ENCODE results near the gene NCK2.

Gene NCK2

DNA sequence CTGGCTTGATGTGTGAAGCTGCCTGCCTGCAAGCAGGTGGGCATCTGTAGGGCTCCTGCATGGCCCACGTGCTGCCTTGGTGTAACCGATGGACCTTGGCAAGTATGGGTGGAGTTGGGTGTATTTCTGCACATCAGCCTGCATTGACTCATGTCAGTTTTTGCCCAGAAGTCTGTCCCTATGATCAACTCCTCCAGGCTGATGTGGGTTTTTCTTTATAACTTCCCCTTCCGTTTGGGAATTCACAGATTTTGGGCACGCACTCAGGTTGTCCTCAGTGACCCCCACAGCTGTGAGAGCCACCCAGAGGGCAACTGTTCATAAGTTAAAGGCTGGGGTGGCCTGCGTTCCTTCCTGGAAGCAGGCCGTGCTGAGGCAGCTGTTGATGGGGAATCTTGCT is 123.3 kb downstream of the NCK2 start:
- Histone ChIP-seq H3K36me3 (replicated peaks) (no peaks in the 10 kb centered on the region), H3K4me3 (ENCODE audit: low read depth, low read length) (no peak overlapping the region), H3K27me3 (replicated peaks) (no peaks in the 10 kb centered on the region), H3K27ac (no peak overlapping the region)
- in situ Hi-C loops (cut with HindIII; ENCODE audit: low pct_ligation_motif_present, low sequenced_read_pairs), result no loop called here
- no peak for DNase-seq
- TF ChIP-seq, protein P1, sequence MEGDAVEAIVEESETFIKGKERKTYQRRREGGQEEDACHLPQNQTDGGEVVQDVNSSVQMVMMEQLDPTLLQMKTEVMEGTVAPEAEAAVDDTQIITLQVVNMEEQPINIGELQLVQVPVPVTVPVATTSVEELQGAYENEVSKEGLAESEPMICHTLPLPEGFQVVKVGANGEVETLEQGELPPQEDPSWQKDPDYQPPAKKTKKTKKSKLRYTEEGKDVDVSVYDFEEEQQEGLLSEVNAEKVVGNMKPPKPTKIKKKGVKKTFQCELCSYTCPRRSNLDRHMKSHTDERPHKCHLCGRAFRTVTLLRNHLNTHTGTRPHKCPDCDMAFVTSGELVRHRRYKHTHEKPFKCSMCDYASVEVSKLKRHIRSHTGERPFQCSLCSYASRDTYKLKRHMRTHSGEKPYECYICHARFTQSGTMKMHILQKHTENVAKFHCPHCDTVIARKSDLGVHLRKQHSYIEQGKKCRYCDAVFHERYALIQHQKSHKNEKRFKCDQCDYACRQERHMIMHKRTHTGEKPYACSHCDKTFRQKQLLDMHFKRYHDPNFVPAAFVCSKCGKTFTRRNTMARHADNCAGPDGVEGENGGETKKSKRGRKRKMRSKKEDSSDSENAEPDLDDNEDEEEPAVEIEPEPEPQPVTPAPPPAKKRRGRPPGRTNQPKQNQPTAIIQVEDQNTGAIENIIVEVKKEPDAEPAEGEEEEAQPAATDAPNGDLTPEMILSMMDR (IDR thresholded peaks at IDR 0.05; ENCODE audit: low read depth, low read length, missing control alignments), result no peak

DNA sequence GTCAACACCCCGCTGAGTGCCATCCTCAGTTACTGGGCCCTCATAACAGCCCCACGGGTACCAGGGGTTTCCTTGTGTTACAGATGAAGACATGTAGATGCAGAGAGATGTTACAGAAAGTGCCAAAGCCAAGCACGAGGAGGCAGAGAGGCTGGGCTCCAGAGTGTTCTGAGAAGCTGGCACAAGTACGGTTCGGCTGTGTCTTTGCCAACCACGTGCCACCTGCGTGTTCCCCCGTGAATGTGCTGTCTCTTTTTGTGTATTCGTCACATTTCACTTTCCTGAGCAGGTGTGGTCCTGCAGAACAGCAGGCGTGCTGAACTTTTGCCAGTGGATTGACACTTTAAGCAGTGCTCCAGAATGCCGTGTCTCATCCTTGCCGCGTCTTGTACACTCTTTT is 124.6 kb downstream of the NCK2 start:
- Histone ChIP-seq H3K4me3 (ENCODE audit: low read depth, low read length) (no peak overlapping the region), H3K27ac (no peak overlapping the region), H3K27me3 (replicated peaks) (no peaks in the 10 kb centered on the region), H3K36me3 (replicated peaks) (no peaks in the 10 kb centered on the region)
- TF ChIP-seq, protein P1 (IDR thresholded peaks at IDR 0.05; ENCODE audit: low read depth, low read length, missing control alignments), result no peak
- no peak for DNase-seq
- in situ Hi-C loops (cut with HindIII; ENCODE audit: low pct_ligation_motif_present, low sequenced_read_pairs), result no loop called here

DNA sequence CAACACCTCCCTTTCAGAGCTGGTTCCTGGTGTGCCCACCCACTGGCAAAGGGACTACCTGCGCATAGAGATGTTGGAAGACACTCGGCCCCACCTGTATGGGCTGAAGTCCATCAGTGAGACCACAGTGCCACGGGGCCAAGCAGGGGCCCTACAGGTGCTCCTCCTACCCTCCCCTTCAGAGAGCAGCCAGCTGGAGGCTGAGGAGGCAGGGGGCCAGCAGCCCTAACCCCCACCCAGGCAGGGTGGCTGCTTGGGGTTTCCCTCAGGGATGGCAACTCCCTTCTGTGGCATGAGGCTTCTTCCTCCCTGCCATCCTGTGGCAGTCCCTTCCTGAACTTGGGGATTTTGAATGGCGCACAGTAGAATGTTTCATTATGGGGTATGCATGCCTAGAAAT is 125.3 kb downstream of the NCK2 start:
- DNase-seq, result no peak
- no peak overlapping the region for H3K27ac ChIP-seq
- H3K36me3 ChIP-seq (replicated peaks), result no peaks in the 10 kb centered on the region
- no peak overlapping the region for H3K4me3 ChIP-seq (ENCODE audit: low read depth, low read length)
- in situ Hi-C loops (cut with HindIII; ENCODE audit: low pct_ligation_motif_present, low sequenced_read_pairs), result no loop called here
- no peaks in the 10 kb centered on the region for H3K27me3 ChIP-seq (replicated peaks)
- TF ChIP-seq, protein P1 (IDR thresholded peaks at IDR 0.05; ENCODE audit: low read depth, low read length, missing control alignments), result no peak

DNA sequence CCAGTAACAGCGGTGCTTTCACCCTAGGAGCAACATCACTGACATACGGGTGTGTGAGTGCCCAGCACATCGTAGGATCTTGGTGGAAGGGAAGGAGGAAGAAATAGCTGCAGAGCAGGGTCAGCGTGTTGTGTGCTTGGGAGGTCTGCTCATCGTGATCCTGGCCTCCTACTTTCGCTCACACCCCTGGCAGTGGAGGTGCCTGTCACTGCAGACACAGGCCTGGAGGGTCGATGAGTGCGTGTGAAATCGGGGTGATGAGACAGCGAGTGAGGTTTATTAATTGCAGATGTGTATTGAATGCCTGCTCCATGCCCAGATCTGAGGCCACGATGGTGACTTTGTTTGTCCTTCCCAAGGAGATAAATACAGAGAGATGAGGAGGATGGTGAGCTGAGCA is 126.1 kb downstream of the NCK2 start:
- DNase-seq, result no peak
- Histone ChIP-seq H3K27me3 (replicated peaks) (no peaks in the 10 kb centered on the region), H3K27ac (no peak overlapping the region), H3K4me3 (ENCODE audit: low read depth, low read length) (no peak overlapping the region), H3K36me3 (replicated peaks) (no peaks in the 10 kb centered on the region)
- in situ Hi-C loops (cut with HindIII; ENCODE audit: low pct_ligation_motif_present, low sequenced_read_pairs), result no loop called here
- TF ChIP-seq, protein P1 (IDR thresholded peaks at IDR 0.05; ENCODE audit: low read depth, low read length, missing control alignments), result no peak

DNA sequence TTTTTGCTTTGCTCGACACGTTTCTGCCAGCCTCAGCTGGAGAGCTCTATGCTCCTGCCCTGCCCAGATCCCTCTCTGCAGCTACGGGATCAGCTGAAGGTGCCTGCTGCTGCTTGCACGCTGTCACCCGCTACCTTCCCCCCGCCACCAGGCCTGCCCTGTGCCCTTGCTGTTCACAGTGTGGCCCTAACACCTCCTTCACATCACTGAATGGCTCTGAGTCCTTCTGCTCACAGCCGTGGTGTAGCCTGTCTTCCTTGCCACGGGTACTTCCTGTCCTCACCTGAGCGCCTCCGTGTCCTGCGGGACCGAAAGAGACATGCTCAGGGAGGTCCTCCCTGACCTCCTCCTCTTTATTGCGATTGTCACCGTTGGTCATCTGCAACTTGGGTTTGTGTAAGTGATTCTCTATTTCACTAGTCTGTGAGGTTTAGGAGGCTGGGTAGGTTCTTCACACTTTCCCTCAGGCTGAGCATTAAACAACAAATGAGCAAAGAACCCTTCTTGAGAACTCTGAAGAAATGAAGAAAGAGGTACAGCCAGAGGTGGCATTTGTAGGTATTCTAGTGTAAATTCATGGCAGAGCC is 127.5 kb downstream of the NCK2 start:
- in situ Hi-C loops (cut with HindIII; ENCODE audit: low pct_ligation_motif_present, low sequenced_read_pairs), result no loop called here
- TF ChIP-seq, protein P1 (IDR thresholded peaks at IDR 0.05; ENCODE audit: low read depth, low read length, missing control alignments), result no peak
- Histone ChIP-seq H3K4me3 (ENCODE audit: low read depth, low read length) (no peak overlapping the region), H3K27ac (no peak overlapping the region), H3K27me3 (replicated peaks) (no peaks in the 10 kb centered on the region), H3K36me3 (replicated peaks) (no peaks in the 10 kb centered on the region)
- no peak for DNase-seq

DNA sequence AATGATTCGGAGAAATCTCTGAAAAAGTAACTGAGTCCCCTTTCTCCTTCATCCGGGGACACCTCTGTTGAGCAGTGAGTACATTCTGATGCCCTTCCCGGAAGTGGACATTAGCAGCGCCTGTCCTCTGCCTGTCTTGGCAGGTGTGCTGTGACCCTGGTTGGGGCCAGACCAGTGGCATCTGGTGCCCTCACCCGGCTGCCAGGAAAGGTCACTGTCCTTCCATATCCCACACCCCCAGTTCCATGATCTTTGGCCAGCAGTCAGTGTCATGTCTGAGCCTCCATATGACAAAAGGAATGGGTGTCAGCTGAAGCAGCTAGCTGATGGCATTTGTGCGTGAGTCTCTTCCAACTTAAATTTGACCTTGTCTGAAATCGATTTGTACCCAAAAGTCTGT is 128.1 kb downstream of the NCK2 start:
- H3K27ac ChIP-seq, result no peak overlapping the region
- no peak for DNase-seq
- TF ChIP-seq, protein P1 (IDR thresholded peaks at IDR 0.05; ENCODE audit: low read depth, low read length, missing control alignments), result no peak
- H3K36me3 ChIP-seq (replicated peaks), result no peaks in the 10 kb centered on the region
- in situ Hi-C loops (cut with HindIII; ENCODE audit: low pct_ligation_motif_present, low sequenced_read_pairs), result no loop called here
- H3K27me3 ChIP-seq (replicated peaks), result no peaks in the 10 kb centered on the region
- no peak overlapping the region for H3K4me3 ChIP-seq (ENCODE audit: low read depth, low read length)

All from brain microvascular endothelial cell (primary cell).